Lower leg skin (tissue), 4 donors: Measurements from ENCODE around the gene OR11G2. TPM values are rescaled to one million over a fixed set of nuclear protein-coding genes. Genes with fewer than 3 reads are reported as not detected.

Experiments
- DNase-seq, 2 donors: peaks; one replicate each; pipeline ENCODE4 v3.0.0-alpha.2; 2019; ENCODE audit warnings: low spot score in 2 of 2
- H3K4me3 ChIP-seq: fragments of 200-600 bp; sonication (generic); 2 replicates; pipeline ENCODE4 v1.5.1; 2017; ENCODE audit warnings: mild to moderate bottlenecking, low read depth; ENCODE audit not compliant: poor library complexity, severe bottlenecking
- POLR2A ChIP-seq, 2 donors: fragments of 450-650 bp; IDR thresholded peaks; one replicate each; pipeline ENCODE4 v1.6.1; 2016 to 2017; ENCODE audit warnings: antibody characterized with exemption in 2 of 2, mild to moderate bottlenecking in 1 of 2, moderate library complexity in 1 of 2
- WGBS, 2 donors: methylation state at CpG; one replicate each; pipeline ENCODE4 v1.1.5; 2018; 5-methylcytosine and 5-hydroxymethylcytosine counted together
- intact Hi-C: fragments of 100-400 bp; cut with DNase I; formaldehyde crosslinking; loops from one replicate; pipeline ENCODE4 v1.15.0; 2023; ENCODE audit warnings: low total_unique reads
- total RNA-seq, 4 donors: library from RNA; depleted of rRNA; stranded (reverse); fragments of >200 nt; gene quantifications; one replicate each; pipeline ENCODE4 v1.1.0, GENCODE V29; 2016
- TF ChIP-seq, protein P1 (sequence below), 3 donors: fragments of 450-650 bp; IDR thresholded peaks; one replicate each; pipeline ENCODE4 v1.5.1; 2016; ENCODE audit warnings: antibody characterized with exemption in 3 of 3, mild to moderate bottlenecking in 3 of 3, moderate library complexity in 2 of 3

OR11G2 gene
- total RNA-seq, 4 donors from 2014 or later, result not detected

DNA sequence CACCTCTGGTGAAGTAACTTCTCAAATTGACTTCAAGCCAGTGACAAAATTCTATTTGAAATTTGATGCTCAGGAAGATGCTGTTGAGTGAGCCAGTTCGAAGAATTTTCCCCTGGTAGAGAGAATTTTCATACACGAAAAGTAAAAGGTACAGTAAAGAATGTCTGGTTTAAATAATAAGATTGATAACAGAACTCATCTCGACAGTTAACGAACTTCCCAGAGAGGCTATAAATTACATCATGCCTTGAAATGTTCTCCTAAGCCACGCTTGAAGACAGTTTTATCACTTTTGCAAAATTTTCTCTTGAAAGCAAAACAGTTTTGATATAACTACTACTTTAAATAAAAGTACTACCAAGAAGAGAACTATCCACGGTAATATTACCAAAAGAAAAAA lies 14.4 kb upstream of the OR11G2 start:
- intact Hi-C loops, result no loop called here
- no peak overlapping the region for H3K4me3 ChIP-seq
- DNase-seq, result no peak
- WGBS, 2 donors, result 55 to 57% methylated on average over 6 of the region's 6 CpGs
- no peak for TF ChIP-seq POLR2A (IDR thresholded peaks at IDR 0.05)

DNA sequence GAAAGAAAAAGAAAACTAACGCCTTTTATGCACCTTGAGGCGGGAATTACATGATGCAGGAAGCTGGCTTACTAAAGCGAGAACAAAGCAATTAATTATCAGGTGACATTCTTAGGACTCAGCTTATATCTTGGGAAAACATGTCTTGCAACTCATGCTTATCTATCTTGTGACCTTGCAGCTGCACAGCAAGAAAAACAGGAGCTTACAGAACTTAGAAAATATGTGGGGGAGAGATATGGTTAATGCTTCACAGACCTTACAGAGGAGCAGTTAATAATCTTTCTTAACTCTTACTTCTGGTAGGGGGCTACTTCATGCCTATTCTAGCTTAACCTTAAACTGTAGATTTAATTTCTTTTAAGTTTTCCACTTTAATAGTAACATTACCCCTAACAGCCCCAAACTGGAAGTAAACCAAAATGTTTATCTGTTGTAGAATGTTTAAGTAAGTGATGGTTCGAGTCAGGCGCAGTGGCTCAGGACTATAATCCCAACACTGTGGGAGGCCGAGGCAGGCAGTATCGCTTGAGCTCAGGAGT lies 13.2 kb upstream of the OR11G2 start:
- no peak for DNase-seq
- intact Hi-C loops, result no loop called here
- WGBS, 2 donors, result 82 to 88% methylated on average over 7 of the region's 7 CpGs
- no peak overlapping the region for H3K4me3 ChIP-seq
- TF ChIP-seq, protein P1, sequence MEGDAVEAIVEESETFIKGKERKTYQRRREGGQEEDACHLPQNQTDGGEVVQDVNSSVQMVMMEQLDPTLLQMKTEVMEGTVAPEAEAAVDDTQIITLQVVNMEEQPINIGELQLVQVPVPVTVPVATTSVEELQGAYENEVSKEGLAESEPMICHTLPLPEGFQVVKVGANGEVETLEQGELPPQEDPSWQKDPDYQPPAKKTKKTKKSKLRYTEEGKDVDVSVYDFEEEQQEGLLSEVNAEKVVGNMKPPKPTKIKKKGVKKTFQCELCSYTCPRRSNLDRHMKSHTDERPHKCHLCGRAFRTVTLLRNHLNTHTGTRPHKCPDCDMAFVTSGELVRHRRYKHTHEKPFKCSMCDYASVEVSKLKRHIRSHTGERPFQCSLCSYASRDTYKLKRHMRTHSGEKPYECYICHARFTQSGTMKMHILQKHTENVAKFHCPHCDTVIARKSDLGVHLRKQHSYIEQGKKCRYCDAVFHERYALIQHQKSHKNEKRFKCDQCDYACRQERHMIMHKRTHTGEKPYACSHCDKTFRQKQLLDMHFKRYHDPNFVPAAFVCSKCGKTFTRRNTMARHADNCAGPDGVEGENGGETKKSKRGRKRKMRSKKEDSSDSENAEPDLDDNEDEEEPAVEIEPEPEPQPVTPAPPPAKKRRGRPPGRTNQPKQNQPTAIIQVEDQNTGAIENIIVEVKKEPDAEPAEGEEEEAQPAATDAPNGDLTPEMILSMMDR (IDR thresholded peaks at IDR 0.05), result no peak
- no peak for TF ChIP-seq POLR2A (IDR thresholded peaks at IDR 0.05)

DNA sequence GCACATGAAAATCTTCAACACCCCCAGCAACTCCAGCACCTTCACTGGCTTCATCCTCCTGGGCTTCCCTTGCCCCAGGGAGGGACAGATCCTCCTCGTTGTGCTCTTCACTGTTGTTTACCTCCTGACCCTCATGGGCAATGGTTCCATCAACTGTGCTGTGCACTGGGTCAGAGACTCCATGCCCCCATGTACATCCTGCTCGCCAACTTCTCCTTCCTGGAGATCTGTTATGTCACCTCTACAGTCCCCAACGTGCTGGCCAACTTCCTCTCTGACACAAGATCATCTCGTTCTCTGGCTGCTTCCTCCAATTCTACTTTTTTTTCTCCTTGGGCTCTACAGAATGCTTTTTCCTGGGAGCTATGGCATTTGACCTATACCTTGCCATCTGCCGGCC lies 11.5 kb upstream of the OR11G2 start:
- intact Hi-C loops, result no loop called here
- peak in 1 of 2 donors; percentile 19 for DNase-seq
- H3K4me3 ChIP-seq, result no peak overlapping the region
- no peak for TF ChIP-seq POLR2A (IDR thresholded peaks at IDR 0.05)
- TF ChIP-seq, protein P1 (IDR thresholded peaks at IDR 0.05), result no peak
- 59 to 60% methylated on average over 5 of the region's 5 CpGs for WGBS, 2 donors

DNA sequence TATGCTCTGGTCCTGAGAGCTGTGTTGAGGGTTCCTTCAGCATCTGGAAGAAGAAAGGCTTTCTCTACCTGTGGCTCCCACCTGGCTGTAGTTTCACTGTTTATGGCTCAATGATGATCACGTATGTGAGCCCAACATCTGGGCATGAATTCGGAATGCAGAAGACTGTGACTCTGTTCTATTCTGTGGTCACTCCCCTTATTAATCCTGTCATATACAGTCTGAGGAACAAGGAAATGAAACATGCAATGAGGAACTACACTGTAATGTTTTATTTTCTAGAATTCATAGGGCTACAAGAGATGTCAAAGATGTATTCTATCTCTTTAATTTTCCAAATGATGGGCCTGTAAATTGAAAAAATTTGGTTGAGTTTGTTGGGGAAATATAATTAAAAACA lies 10.8 kb upstream of the OR11G2 start:
- intact Hi-C loops, result no loop called here
- no peak for TF ChIP-seq POLR2A (IDR thresholded peaks at IDR 0.05)
- TF ChIP-seq, protein P1 (IDR thresholded peaks at IDR 0.05), result no peak
- no peak overlapping the region for H3K4me3 ChIP-seq
- 62 to 73% methylated on average over 2 of the region's 2 CpGs for WGBS, 2 donors
- no peak for DNase-seq

- intact Hi-C loops, result no loop called here
- 49 to 59% methylated on average over 2 of the region's 2 CpGs for WGBS, 2 donors
- no peak for TF ChIP-seq POLR2A (IDR thresholded peaks at IDR 0.05)
- TF ChIP-seq, protein P1 (IDR thresholded peaks at IDR 0.05), result no peak
- DNase-seq, result no peak
- H3K4me3 ChIP-seq, result no peak overlapping the region
Observed at GRCh38 chr14:20180486-20180885, 10.2 kb upstream of the OR11G2 start.

DNA sequence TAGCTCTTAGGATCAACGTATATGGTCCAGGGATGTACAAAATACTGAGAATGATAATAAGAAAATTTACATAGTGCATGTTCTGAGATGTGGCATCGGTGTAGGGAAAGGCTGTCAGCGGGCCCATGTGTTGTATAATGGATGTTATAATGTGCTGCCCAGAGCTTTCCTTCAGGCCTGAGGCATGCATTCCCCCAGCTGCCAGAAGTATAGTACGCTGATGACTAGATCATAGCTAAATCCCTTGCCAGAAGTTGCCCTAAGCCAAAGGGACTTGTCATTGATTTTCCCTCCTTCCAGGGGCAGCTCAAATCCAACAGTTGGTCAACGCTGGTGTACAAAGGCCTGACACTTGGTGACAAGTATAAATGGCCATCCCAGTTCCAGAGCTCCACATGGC lies 6.5 kb upstream of the OR11G2 start:
- TF ChIP-seq, protein P1 (IDR thresholded peaks at IDR 0.05), result no peak
- TF ChIP-seq POLR2A (IDR thresholded peaks at IDR 0.05), result no peak
- intact Hi-C loops, result no loop called here
- WGBS, 2 donors, result 52 to 60% methylated on average over 5 of the region's 5 CpGs
- DNase-seq, result no peak
- H3K4me3 ChIP-seq, result no peak overlapping the region
